ENCODE measurements around the gene MAP1LC3A. TPM values are rescaled to one million over a fixed set of nuclear protein-coding genes. Genes with fewer than 3 reads are reported as not detected.

The MAP1LC3A gene
- total and polyA plus RNA-seq, 2 experiments from 2014 or later: 80.3 to 83.1 TPM

DNA sequence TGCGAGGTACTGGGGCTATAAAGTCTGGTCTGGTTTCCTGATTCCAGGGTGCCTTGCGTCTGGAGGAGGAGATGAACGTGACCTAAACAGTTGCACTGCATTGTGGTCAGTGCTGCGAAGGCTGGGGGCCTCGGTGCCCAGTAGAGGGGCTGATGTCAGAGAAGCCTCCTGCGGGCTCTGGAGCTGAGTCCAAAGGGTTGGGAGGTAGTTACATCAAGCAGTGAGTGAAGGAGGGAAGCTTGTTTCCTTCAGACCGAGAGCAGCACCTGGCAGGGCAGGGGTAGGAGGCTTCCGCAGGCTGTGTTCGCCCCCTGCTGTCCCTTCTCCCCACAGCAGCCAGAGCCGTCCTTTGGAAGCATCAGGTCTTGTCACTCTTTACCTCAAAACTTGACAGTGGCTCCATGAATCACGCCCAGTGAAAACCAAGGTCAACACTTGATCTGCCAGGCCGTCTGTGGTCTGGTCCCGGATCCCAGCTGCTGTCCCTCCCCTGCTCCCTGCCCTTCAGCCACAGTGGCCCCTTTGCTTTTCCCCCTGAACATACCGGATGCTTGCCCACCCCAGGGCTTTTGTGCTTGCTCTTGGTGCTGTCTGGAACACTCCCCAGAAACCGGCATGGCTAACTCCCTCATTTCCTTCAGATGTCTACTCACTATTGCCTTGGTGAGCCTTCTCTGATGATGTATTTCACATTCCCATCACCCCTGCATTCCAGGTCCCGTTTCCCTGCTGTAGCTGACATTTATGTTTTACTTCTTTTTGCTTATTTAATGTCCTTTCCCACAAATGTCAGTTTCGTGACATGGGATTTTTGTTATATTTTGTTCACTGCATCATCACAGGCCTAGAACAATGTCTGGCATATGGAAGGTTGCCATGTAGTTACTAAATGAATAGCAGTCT is 35.3 kb upstream of the MAP1LC3A start:
- H3K9ac ChIP-seq: peak overlapping the region; percentile 53
- peak overlapping the region; percentile 77 for H3K27ac ChIP-seq
- no peaks in the 10 kb centered on the region for H3K9me2 ChIP-seq (ENCODE audit: insufficient read depth)
- H3K79me2 ChIP-seq (ENCODE audit: insufficient read depth): peaks cover 89% of the 10 kb centered on the region
- H2AFZ ChIP-seq: no peak overlapping the region
- no peaks in the 10 kb centered on the region for H3K27me3 ChIP-seq (replicated peaks; ENCODE audit: insufficient read depth)
- DNase-seq: peak; percentile 72
- TF ChIP-seq EZH2 (IDR thresholded peaks at IDR 0.05; ENCODE audit: insufficient read depth, poor library complexity, severe bottlenecking) (no peak), EZH2phosphoT487 (IDR thresholded peaks at IDR 0.05; ENCODE audit: insufficient read depth, low read depth) (no peak)
- 36 to 42% methylated on average over 17 of the region's 17 CpGs for WGBS, 2 experiments (ENCODE audit: low coverage in 1 of 2, low lambda C conversion rate in 2 of 2, missing lambda C conversion rate in 2 of 2)
- in situ Hi-C loops (cut with MboI): no loop called here
- H3K9me3 ChIP-seq (ENCODE audit: low read depth): no peaks in the 10 kb centered on the region
- H3K4me1 ChIP-seq (ENCODE audit: insufficient read depth): peaks cover 42% of the 10 kb centered on the region
- peaks cover 26% of the 10 kb centered on the region for H3K36me3 ChIP-seq (ENCODE audit: low read depth)
- H3K4me3 ChIP-seq: no peak overlapping the region
- peak overlapping the region; percentile 53 for H3K4me2 ChIP-seq (ENCODE audit: unreplicated experiment)
- 0 out of 2 replicates have a peak, but pooled peaks cover 4% of the 10 kb centered on the region for H4K20me1 ChIP-seq (ENCODE audit: insufficient read depth)
- peaks cover 55% of the 10 kb centered on the region for H3F3A ChIP-seq (ENCODE audit: insufficient read depth)

DNA sequence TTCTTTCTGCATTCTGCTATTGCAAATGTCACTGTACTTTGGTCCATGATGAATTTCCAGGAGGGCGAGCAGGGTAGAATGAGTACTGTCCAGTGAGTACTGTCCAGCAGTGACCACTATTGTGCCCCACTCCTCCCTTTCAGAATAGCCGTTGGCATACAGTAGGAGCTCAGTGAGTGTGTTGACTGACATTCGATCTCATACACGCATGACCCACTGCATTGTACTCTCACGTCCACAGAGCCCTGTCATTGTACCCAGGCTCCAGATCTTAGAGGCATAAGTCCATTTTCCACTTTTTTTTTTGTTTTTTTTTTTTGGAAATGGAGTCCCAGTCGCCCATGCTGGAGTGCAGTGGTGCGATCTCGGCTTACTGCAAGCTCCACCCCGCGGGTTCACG is 34.1 kb upstream of the MAP1LC3A start:
- Histone ChIP-seq H3K9me2 (ENCODE audit: insufficient read depth) (no peaks in the 10 kb centered on the region), H3K9ac (0 out of 2 replicates have a peak overlapping the region, but pooled peaks have one; percentile 53), H4K20me1 (ENCODE audit: insufficient read depth) (0 out of 2 replicates have a peak, but pooled peaks cover 4% of the 10 kb centered on the region), H3K27me3 (replicated peaks; ENCODE audit: insufficient read depth) (no peaks in the 10 kb centered on the region), H3K9me3 (ENCODE audit: low read depth) (no peaks in the 10 kb centered on the region), H3K79me2 (ENCODE audit: insufficient read depth) (peaks cover 86% of the 10 kb centered on the region), H2AFZ (no peak overlapping the region), H3K27ac (peak overlapping the region; percentile 77), H3K4me1 (ENCODE audit: insufficient read depth) (peaks cover 42% of the 10 kb centered on the region), H3K36me3 (ENCODE audit: low read depth) (peaks cover 30% of the 10 kb centered on the region), H3K4me2 (ENCODE audit: unreplicated experiment) (no peak overlapping the region), H3K4me3 (no peak overlapping the region), H3F3A (ENCODE audit: insufficient read depth) (peaks cover 55% of the 10 kb centered on the region)
- no peak for DNase-seq
- in situ Hi-C loops (cut with MboI): no loop called here
- WGBS, 2 experiments (ENCODE audit: low coverage in 1 of 2, low lambda C conversion rate in 2 of 2, missing lambda C conversion rate in 2 of 2): 93 to 94% methylated on average over 11 of the region's 11 CpGs
- no peak for TF ChIP-seq EZH2phosphoT487 (IDR thresholded peaks at IDR 0.05; ENCODE audit: insufficient read depth, low read depth)
- TF ChIP-seq EZH2 (IDR thresholded peaks at IDR 0.05; ENCODE audit: insufficient read depth, poor library complexity, severe bottlenecking): no peak

DNA sequence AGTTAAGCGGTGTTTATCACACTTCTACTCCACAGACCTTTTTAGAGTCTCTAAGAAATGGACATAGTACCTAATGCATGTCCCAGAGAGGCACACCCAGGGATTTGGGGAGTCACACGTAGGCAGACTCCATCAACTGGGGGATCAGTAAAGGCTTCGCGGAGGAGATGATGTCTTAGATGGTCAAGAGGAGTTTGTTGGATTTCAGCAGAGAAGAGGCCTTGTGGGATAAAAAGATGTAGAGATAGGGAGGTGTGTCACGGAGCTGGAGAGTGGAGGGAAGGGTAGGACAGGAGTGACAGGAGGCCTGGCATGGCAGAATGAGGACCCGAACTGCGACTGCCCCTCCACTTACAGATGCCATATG is 33.2 kb upstream of the MAP1LC3A start:
- TF ChIP-seq EZH2phosphoT487 (IDR thresholded peaks at IDR 0.05; ENCODE audit: insufficient read depth, low read depth) (no peak), EZH2 (IDR thresholded peaks at IDR 0.05; ENCODE audit: insufficient read depth, poor library complexity, severe bottlenecking) (no peak)

DNA sequence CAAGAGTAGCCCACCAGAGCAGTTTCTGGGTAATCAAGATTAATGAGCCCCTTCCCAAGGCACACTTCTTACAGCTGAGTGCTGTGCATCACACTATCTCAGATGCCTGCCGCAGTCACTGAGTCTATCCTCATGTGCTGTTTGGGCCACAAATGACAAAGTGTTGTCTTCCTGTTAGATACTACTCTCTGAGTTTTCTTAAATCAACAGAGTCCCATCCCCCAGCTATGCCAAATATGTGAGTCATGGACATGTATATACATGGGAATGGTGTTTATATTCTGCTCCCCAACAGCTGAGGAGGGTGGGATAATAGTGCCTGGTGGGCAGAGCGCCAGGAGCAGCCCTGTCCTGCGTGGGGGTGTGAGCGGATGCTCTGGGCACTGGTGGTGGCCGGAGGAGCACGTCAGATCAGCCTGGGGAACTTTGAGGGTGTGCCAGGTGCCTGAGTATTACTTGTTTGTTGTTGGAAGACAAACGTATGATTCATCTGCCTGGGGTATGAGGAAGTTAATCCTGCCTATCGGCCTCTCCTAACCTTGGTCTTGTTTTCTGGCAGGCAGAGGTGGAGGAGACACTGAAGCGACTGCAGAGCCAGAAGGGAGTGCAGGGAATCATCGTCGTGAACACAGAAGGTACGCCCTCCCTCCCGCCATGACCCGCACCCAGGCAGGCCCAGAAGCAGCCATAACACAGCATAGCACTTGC is 32.7 kb upstream of the MAP1LC3A start:
- H3K9me3 ChIP-seq (ENCODE audit: low read depth): no peaks in the 10 kb centered on the region
- 0 out of 2 replicates have a peak, but pooled peaks cover 4% of the 10 kb centered on the region for H4K20me1 ChIP-seq (ENCODE audit: insufficient read depth)
- no peak overlapping the region for H3K4me3 ChIP-seq
- H3K27me3 ChIP-seq (replicated peaks; ENCODE audit: insufficient read depth): no peaks in the 10 kb centered on the region
- peaks cover 33% of the 10 kb centered on the region for H3K36me3 ChIP-seq (ENCODE audit: low read depth)
- 2 to 6% methylated on average over 14 of the region's 14 CpGs for WGBS, 2 experiments (ENCODE audit: low coverage in 1 of 2, low lambda C conversion rate in 2 of 2, missing lambda C conversion rate in 2 of 2)
- TF ChIP-seq EZH2phosphoT487 (IDR thresholded peaks at IDR 0.05; ENCODE audit: insufficient read depth, low read depth) (no peak), EZH2 (IDR thresholded peaks at IDR 0.05; ENCODE audit: insufficient read depth, poor library complexity, severe bottlenecking) (no peak)
- peaks cover 85% of the 10 kb centered on the region for H3K79me2 ChIP-seq (ENCODE audit: insufficient read depth)
- DNase-seq: peak; percentile 99
- peak overlapping the region; percentile 61 for H3K4me2 ChIP-seq (ENCODE audit: unreplicated experiment)
- peak overlapping the region; percentile 89 for H3K27ac ChIP-seq
- H3K9ac ChIP-seq: peak overlapping the region; percentile 69
- H3K4me1 ChIP-seq (ENCODE audit: insufficient read depth): peaks cover 42% of the 10 kb centered on the region
- in situ Hi-C loops (cut with MboI): no loop called here
- H3K9me2 ChIP-seq (ENCODE audit: insufficient read depth): no peaks in the 10 kb centered on the region
- H2AFZ ChIP-seq: no peak overlapping the region
- H3F3A ChIP-seq (ENCODE audit: insufficient read depth): peaks cover 55% of the 10 kb centered on the region

More for the DNA sequence above, 33.2 kb upstream of the MAP1LC3A start:
- Histone ChIP-seq H3K79me2 (ENCODE audit: insufficient read depth) (peaks cover 85% of the 10 kb centered on the region), H3K27ac (peak overlapping the region; percentile 89), H3K9ac (peak overlapping the region; percentile 50), H3K27me3 (replicated peaks; ENCODE audit: insufficient read depth) (no peaks in the 10 kb centered on the region), H3K36me3 (ENCODE audit: low read depth) (peaks cover 29% of the 10 kb centered on the region), H3K9me2 (ENCODE audit: insufficient read depth) (no peaks in the 10 kb centered on the region), H4K20me1 (ENCODE audit: insufficient read depth) (0 out of 2 replicates have a peak, but pooled peaks cover 4% of the 10 kb centered on the region), H2AFZ (no peak overlapping the region), H3F3A (ENCODE audit: insufficient read depth) (peaks cover 55% of the 10 kb centered on the region), H3K4me1 (ENCODE audit: insufficient read depth) (peaks cover 42% of the 10 kb centered on the region), H3K4me3 (no peak overlapping the region), H3K4me2 (ENCODE audit: unreplicated experiment) (peak overlapping the region; percentile 50), H3K9me3 (ENCODE audit: low read depth) (no peaks in the 10 kb centered on the region)
- 58 to 61% methylated on average over 7 of the region's 7 CpGs for WGBS, 2 experiments (ENCODE audit: low coverage in 1 of 2, low lambda C conversion rate in 2 of 2, missing lambda C conversion rate in 2 of 2)
- no peak for DNase-seq
- in situ Hi-C loops (cut with MboI): no loop called here

Measured in GM23248 (cell line).